Tibial artery (tissue), 4 donors: ENCODE data around the gene RCAN2.
"Not testable (repeated sequence)": the region's sequence is repeated elsewhere in the genome, so short reads cannot be mapped to it uniquely, and the experiment has no call there.

ENCODE experiments used
- DNase-seq, 2 donors: peaks; one replicate each; pipeline ENCODE4 v3.0.0-alpha.2; 2019
- H3K27ac ChIP-seq, 2 donors: fragments of 200-600 bp; sonication (generic) in 1 of 2; 1 replicate in 1 of 2; 2 replicates in 1 of 2; pipeline ENCODE4 v1.5.1; 2018 to 2019; ENCODE audit warnings: mild to moderate bottlenecking in 1 of 2
- H3K27me3 ChIP-seq, 2 donors: fragments of 200-600 bp; sonication (generic) in 1 of 2; one replicate each; pipeline versions ENCODE4 v1.5.1 to v1.6.0; 2016 to 2019
- H3K36me3 ChIP-seq, 3 donors: fragments of 200-600 bp; sonication (generic) in 2 of 3; one replicate each; pipeline ENCODE4 v1.5.1; 2016 to 2019; ENCODE audit warnings: mild to moderate bottlenecking in 2 of 3
- H3K4me1 ChIP-seq, 4 donors: fragments of 200-600 bp; sonication (generic) in 2 of 4; 1 replicate in 3 of 4; 2 replicates in 1 of 4; pipeline ENCODE4 v1.5.1; 2016 to 2019
- H3K4me3 ChIP-seq, 2 donors: fragments of 200-600 bp; sonication (generic) in 1 of 2; 1 replicate in 1 of 2; 2 replicates in 1 of 2; pipeline ENCODE4 v1.5.1; 2018 to 2019; ENCODE audit warnings: mild to moderate bottlenecking in 2 of 2
- H3K9me3 ChIP-seq, 3 donors: fragments of 200-600 bp; sonication (generic) in 1 of 3; one replicate each; pipeline ENCODE4 v1.5.1; 2016 to 2019
- CTCF ChIP-seq, 2 experiments: fragments of 200-600 bp in 1 of 2; fragments of 450-650 bp in 1 of 2; IDR thresholded peaks; one replicate each; pipeline ENCODE4 v1.5.1; 2017 to 2019; ENCODE audit warnings: antibody characterized with exemption in 2 of 2, mild to moderate bottlenecking in 1 of 2, moderate library complexity in 1 of 2
- intact Hi-C: fragments of 100-400 bp; cut with DNase I; formaldehyde crosslinking; loops from one replicate; pipeline ENCODE4 v1.15.0; 2023; ENCODE audit warnings: low total_unique reads

Gene RCAN2

GRCh38 chr6:46393161-46393939, 97.9 kb downstream of the RCAN2 start:
- no peak for DNase-seq
- Histone ChIP-seq H3K9me3 (no peaks in the 10 kb centered on the region), H3K27ac (no peak overlapping the region), H3K36me3 (no peaks in the 10 kb centered on the region), H3K4me1 (peaks cover 0 to 46% (median 2%) of the 10 kb centered on the region in 4 donors), H3K27me3 (no peaks in the 10 kb centered on the region), H3K4me3 (no peak overlapping the region)
- no peak for TF ChIP-seq CTCF (IDR thresholded peaks at IDR 0.05)
- intact Hi-C loops, result no loop called here

- no peak for TF ChIP-seq CTCF (IDR thresholded peaks at IDR 0.05)
- Histone ChIP-seq H3K27me3 (no peaks in the 10 kb centered on the region), H3K4me1 (peaks cover 0 to 39% (median 2%) of the 10 kb centered on the region in 4 donors), H3K9me3 (no peaks in the 10 kb centered on the region), H3K27ac (no peak overlapping the region), H3K36me3 (no peaks in the 10 kb centered on the region), H3K4me3 (no peak overlapping the region)
- intact Hi-C loops, result no loop called here
- DNase-seq, result no peak
Measured at GRCh38 chr6:46392294-46392693, 99.0 kb downstream of the RCAN2 start.

- TF ChIP-seq CTCF (IDR thresholded peaks at IDR 0.05), result no peak
- Histone ChIP-seq H3K4me1 (peaks cover 0 to 35% (median 0%) of the 10 kb centered on the region in 4 donors), H3K36me3 (no peaks in the 10 kb centered on the region), H3K27me3 (no peaks in the 10 kb centered on the region), H3K4me3 (no peak overlapping the region), H3K27ac (no peak overlapping the region), H3K9me3 (no peaks in the 10 kb centered on the region)
- intact Hi-C loops, result no loop called here
- DNase-seq, result no peak
Measured at GRCh38 chr6:46390153-46390876, 100.9 kb downstream of the RCAN2 start.

- H3K9me3 ChIP-seq, DNase-seq, H3K27ac ChIP-seq, intact Hi-C loops, H3K27me3 ChIP-seq, H3K4me3 ChIP-seq, H3K36me3 ChIP-seq: not testable (repeated sequence)
- peaks cover 0 to 39% (median 4%) of the 10 kb centered on the region in 4 donors for H3K4me1 ChIP-seq
Measured at GRCh38 chr6:46387728-46388127, 103.5 kb downstream of the RCAN2 start.

GRCh38 chr6:46381579-46381978, 109.7 kb downstream of the RCAN2 start:
- no peak overlapping the region for H3K4me3 ChIP-seq
- TF ChIP-seq CTCF (IDR thresholded peaks at IDR 0.05), result no peak
- DNase-seq, result no peak
- H3K9me3 ChIP-seq, result no peaks in the 10 kb centered on the region
- H3K4me1 ChIP-seq, result peaks cover 0 to 93% (median 48%) of the 10 kb centered on the region in 4 donors
- no peaks in the 10 kb centered on the region for H3K27me3 ChIP-seq
- intact Hi-C loops, result no loop called here
- no peaks in the 10 kb centered on the region for H3K36me3 ChIP-seq
- H3K27ac ChIP-seq, result no peak overlapping the region

GRCh38 chr6:46381057-46381456, 110.2 kb downstream of the RCAN2 start:
- DNase-seq, result no peak
- H3K4me3 ChIP-seq, result no peak overlapping the region
- no peaks in the 10 kb centered on the region for H3K36me3 ChIP-seq
- no peak overlapping the region for H3K27ac ChIP-seq
- no peaks in the 10 kb centered on the region for H3K27me3 ChIP-seq
- intact Hi-C loops, result no loop called here
- H3K9me3 ChIP-seq, result no peaks in the 10 kb centered on the region
- peaks cover 0 to 98% (median 51%) of the 10 kb centered on the region in 4 donors for H3K4me1 ChIP-seq
- TF ChIP-seq CTCF (IDR thresholded peaks at IDR 0.05), result no peak
